ENCODE results near the gene SLC35E4. TPM values are rescaled to one million over a fixed set of nuclear protein-coding genes. Genes with fewer than 3 reads are reported as not detected.

Gene SLC35E4
- total RNA-seq, 6 experiments from 2014 or later: 0.22 to 1.7 (median 0.48) TPM

- Histone ChIP-seq H3K9me3 (no peaks in the 10 kb centered on the region), H3K4me1 (no peaks in the 10 kb centered on the region), H3K36me3 (no peaks in the 10 kb centered on the region), H3K27ac (no peak overlapping the region), H3K27me3 (no peaks in the 10 kb centered on the region), H3K4me3 (no peak overlapping the region)
- 80% methylated on average over 1 of the region's 5 CpGs for WGBS (ENCODE audit: insufficient coverage, low coverage, low lambda C conversion rate, missing lambda C conversion rate)
- no peak for TF ChIP-seq POLR2A (IDR thresholded peaks at IDR 0.05)
- TF ChIP-seq, protein P1, sequence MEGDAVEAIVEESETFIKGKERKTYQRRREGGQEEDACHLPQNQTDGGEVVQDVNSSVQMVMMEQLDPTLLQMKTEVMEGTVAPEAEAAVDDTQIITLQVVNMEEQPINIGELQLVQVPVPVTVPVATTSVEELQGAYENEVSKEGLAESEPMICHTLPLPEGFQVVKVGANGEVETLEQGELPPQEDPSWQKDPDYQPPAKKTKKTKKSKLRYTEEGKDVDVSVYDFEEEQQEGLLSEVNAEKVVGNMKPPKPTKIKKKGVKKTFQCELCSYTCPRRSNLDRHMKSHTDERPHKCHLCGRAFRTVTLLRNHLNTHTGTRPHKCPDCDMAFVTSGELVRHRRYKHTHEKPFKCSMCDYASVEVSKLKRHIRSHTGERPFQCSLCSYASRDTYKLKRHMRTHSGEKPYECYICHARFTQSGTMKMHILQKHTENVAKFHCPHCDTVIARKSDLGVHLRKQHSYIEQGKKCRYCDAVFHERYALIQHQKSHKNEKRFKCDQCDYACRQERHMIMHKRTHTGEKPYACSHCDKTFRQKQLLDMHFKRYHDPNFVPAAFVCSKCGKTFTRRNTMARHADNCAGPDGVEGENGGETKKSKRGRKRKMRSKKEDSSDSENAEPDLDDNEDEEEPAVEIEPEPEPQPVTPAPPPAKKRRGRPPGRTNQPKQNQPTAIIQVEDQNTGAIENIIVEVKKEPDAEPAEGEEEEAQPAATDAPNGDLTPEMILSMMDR (IDR thresholded peaks at IDR 0.05): no peak
- ATAC-seq (no peak), DNase-seq (no peak)
- intact Hi-C loops (cut with DNase I): no loop called here
These were observed 15.0 kb downstream of the SLC35E4 start for GRCh38 chr22:30650508-30651116.

GRCh38 chr22:30652852-30653251, 17.3 kb downstream of the SLC35E4 start:
- Histone ChIP-seq H3K4me3 (no peak overlapping the region), H3K27me3 (no peaks in the 10 kb centered on the region), H3K27ac (no peak overlapping the region), H3K9me3 (no peaks in the 10 kb centered on the region), H3K4me1 (no peaks in the 10 kb centered on the region), H3K36me3 (no peaks in the 10 kb centered on the region)
- 38% methylated on average over 1 of the region's 2 CpGs for WGBS (ENCODE audit: insufficient coverage, low coverage, low lambda C conversion rate, missing lambda C conversion rate)
- intact Hi-C loops (cut with DNase I): no loop called here
- DNase-seq (no peak), ATAC-seq (no peak)
- TF ChIP-seq POLR2A (IDR thresholded peaks at IDR 0.05): no peak
- TF ChIP-seq, protein P1 (IDR thresholded peaks at IDR 0.05): no peak

DNA sequence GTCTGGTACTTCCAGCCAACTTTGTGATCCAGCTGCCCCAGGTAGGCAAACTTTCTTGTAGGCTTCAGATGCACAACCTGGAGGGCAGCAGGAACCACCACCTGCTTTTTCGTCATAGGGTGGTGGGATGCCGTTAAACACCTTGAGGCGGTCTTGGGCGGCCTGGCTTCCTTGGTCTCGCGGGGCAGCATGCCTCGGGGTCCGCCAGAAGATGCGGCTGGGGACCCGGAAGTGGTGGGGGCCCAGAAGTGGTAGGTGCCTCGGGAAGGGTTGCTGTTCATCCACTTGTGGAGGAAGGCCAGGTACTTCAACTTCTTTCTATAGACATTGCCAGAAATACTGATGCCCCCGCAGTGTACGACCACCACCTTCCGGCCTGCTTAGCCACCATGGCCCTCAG, 18.8 kb downstream of the SLC35E4 start:
- Histone ChIP-seq H3K27me3 (no peaks in the 10 kb centered on the region), H3K27ac (no peak overlapping the region), H3K9me3 (no peaks in the 10 kb centered on the region), H3K4me3 (no peak overlapping the region), H3K4me1 (no peaks in the 10 kb centered on the region), H3K36me3 (no peaks in the 10 kb centered on the region)
- intact Hi-C loops (cut with DNase I): no loop called here
- TF ChIP-seq POLR2A (IDR thresholded peaks at IDR 0.05): no peak
- TF ChIP-seq, protein P1 (IDR thresholded peaks at IDR 0.05): no peak
- no CpG with 5 or more reads among the region's 14 CpGs for WGBS (ENCODE audit: insufficient coverage, low coverage, low lambda C conversion rate, missing lambda C conversion rate)
- ATAC-seq: no peak
- no peak for DNase-seq

DNA sequence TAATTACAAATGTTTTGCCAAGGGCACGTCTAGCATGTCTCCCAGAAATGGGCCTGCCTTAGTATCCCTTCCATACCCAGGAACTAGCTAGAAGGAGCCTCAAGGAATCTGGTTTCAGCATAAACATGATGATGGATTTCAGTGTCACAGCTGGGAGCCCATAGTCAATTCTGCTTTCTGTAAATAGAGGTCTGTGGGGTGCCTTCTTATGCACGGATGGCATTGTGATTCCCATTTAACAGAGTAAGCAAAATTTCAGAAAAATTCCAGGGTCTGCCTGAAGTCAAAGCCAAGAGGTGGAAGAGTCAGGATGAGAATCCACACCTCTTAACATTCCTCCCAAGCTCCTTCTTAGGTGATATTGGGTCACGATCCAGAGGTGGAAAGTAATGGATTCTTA, 20.0 kb downstream of the SLC35E4 start:
- DNase-seq (no peak), ATAC-seq (no peak)
- WGBS (ENCODE audit: insufficient coverage, low coverage, low lambda C conversion rate, missing lambda C conversion rate): 58% methylated on average over 2 of the region's 3 CpGs
- Histone ChIP-seq H3K4me1 (no peaks in the 10 kb centered on the region), H3K27me3 (no peaks in the 10 kb centered on the region), H3K9me3 (no peaks in the 10 kb centered on the region), H3K36me3 (no peaks in the 10 kb centered on the region), H3K4me3 (no peak overlapping the region), H3K27ac (no peak overlapping the region)
- no peak for TF ChIP-seq POLR2A (IDR thresholded peaks at IDR 0.05)
- TF ChIP-seq, protein P1 (IDR thresholded peaks at IDR 0.05): no peak
- intact Hi-C loops (cut with DNase I): no loop called here

DNA sequence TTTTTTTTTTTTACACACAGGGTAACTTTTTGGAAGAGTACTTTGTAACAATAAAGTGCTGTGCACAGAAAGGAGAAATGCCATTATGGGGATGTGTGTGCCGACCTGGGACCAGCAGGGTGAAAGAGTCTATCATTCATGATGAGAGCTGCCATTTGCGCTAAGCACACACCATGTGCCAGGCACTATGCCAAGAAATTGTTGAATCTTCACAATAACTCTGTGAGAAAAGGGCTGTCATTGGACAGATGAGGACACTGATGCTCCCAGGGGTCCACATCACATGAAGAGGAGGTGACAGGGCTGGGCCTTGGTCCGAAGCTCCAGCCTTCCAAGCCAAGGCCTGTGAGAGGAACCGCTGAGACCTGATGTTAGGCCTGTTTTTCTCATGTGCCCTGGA, 26.5 kb downstream of the SLC35E4 start:
- TF ChIP-seq, protein P1 (IDR thresholded peaks at IDR 0.05): no peak
- TF ChIP-seq POLR2A (IDR thresholded peaks at IDR 0.05): no peak
- DNase-seq: no peak
- Histone ChIP-seq H3K4me3 (no peak overlapping the region), H3K4me1 (no peaks in the 10 kb centered on the region), H3K9me3 (no peaks in the 10 kb centered on the region), H3K27me3 (no peaks in the 10 kb centered on the region), H3K27ac (no peak overlapping the region), H3K36me3 (peaks cover 0 to 6% (median 0%) of the 10 kb centered on the region in 4 donors)
- intact Hi-C loops (cut with DNase I): no loop called here
- 82% methylated on average over 2 of the region's 4 CpGs for WGBS (ENCODE audit: insufficient coverage, low coverage, low lambda C conversion rate, missing lambda C conversion rate)
- ATAC-seq: no peak

Measured in right lobe of liver (tissue), 6 donors.